Left lung (tissue), 10 donors: ENCODE measurements around the gene SIDT1. TPM values are rescaled to one million over a fixed set of nuclear protein-coding genes. Genes with fewer than 3 reads are reported as not detected.

Source experiments
- ATAC-seq: fragments of 200-7000 bp; cut with Tn5 transposase; one replicate; pipeline ENCODE4 v1.9.1; 2020; ENCODE audit warnings: moderate library complexity
- DNase-seq, 4 donors: peaks; one replicate each; pipeline ENCODE4 v3.0.0-alpha.2; 2013 to 2020
- H3K27ac ChIP-seq, 2 donors: fragments of 200-600 bp; sonication (generic) in 1 of 2; one replicate each; pipeline versions ENCODE4 v1.5.0 to v1.8.0; 2020 to 2021
- H3K27me3 ChIP-seq, 2 donors: fragments of 200-600 bp; sonication (generic) in 1 of 2; one replicate each; pipeline versions ENCODE4 v1.5.0 to v1.8.0; 2020 to 2021
- H3K36me3 ChIP-seq, 2 donors: fragments of 200-600 bp; sonication (generic) in 1 of 2; one replicate each; pipeline versions ENCODE4 v1.5.0 to v1.8.0; 2020 to 2021
- H3K4me1 ChIP-seq, 2 donors: fragments of 200-600 bp; one replicate each; pipeline ENCODE4 v1.8.0; 2021
- H3K4me3 ChIP-seq, 2 donors: fragments of 200-600 bp; sonication (generic) in 1 of 2; one replicate each; pipeline versions ENCODE4 v1.5.0 to v1.8.0; 2020 to 2021; ENCODE audit warnings: mild to moderate bottlenecking in 1 of 2
- H3K9me3 ChIP-seq, 2 donors: fragments of 200-600 bp; sonication (generic) in 1 of 2; one replicate each; pipeline versions ENCODE4 v1.5.0 to v1.8.0; 2020 to 2021
- intact Hi-C, 2 donors: fragments of 100-400 bp; cut with DNase I; formaldehyde crosslinking; loops; one replicate each; pipeline versions ENCODE4 v1.11.2 to v1.14.2; 2022
- polyA plus RNA-seq, 6 donors: library from polyadenylated mRNA; unstranded; fragments of 120-200 nt; gene quantifications; one replicate each; pipeline ENCODE4 v1.2.1, GENCODE V29; 2013; ENCODE audit not compliant: insufficient read length in 6 of 6
- total RNA-seq, 2 donors: library from RNA; stranded (reverse); fragmentation: NEBNext Ultra II Directional; extraction: Animal tissue kit (Norgen Biotek cat#: 25700); gene quantifications; one replicate each; pipeline ENCODE4 v1.2.1, GENCODE V29; 2021
- TF ChIP-seq, protein P1 (sequence below), 2 donors: fragments of 200-600 bp; sonication (generic) in 1 of 2; IDR thresholded peaks; one replicate each; pipeline versions ENCODE4 v1.5.0 to v1.8.0; 2021; ENCODE audit warnings: antibody characterized with exemption in 2 of 2
- donor health status: DM: no; HTN: yes; CAD: no.
- donor health status: DM: no; HTN: no; CAD: no.

The SIDT1 gene
- total and polyA plus RNA-seq, 8 donors: 1.8 to 4.7 (median 2.7) TPM

DNA sequence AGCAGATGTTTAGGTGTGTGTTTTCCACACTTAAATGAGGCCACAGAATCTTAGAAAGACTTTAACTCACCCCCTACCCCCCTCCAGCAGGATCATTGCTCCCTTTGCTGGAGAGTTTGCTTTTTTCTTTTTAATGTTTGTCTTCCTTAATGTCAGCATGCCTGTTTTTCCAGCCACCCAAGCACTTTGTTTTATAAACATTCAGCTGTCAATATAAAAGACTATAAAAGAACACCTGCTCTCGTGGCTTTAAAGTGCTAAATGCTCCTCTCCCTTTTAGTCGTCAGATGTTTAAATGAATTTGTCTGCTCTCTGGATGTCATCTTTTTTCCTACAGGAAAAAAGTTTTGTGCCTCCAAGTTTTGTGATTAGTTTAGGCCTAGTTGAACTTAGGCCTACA lies 61.7 kb downstream of the SIDT1 start:
- Histone ChIP-seq H3K4me1 (no peaks in the 10 kb centered on the region), H3K4me3 (no peak overlapping the region), H3K27ac (no peak overlapping the region), H3K9me3 (no peaks in the 10 kb centered on the region), H3K27me3 (no peaks in the 10 kb centered on the region), H3K36me3 (no peaks in the 10 kb centered on the region)
- ATAC-seq (no peak), DNase-seq (no peak)
- TF ChIP-seq, protein P1, sequence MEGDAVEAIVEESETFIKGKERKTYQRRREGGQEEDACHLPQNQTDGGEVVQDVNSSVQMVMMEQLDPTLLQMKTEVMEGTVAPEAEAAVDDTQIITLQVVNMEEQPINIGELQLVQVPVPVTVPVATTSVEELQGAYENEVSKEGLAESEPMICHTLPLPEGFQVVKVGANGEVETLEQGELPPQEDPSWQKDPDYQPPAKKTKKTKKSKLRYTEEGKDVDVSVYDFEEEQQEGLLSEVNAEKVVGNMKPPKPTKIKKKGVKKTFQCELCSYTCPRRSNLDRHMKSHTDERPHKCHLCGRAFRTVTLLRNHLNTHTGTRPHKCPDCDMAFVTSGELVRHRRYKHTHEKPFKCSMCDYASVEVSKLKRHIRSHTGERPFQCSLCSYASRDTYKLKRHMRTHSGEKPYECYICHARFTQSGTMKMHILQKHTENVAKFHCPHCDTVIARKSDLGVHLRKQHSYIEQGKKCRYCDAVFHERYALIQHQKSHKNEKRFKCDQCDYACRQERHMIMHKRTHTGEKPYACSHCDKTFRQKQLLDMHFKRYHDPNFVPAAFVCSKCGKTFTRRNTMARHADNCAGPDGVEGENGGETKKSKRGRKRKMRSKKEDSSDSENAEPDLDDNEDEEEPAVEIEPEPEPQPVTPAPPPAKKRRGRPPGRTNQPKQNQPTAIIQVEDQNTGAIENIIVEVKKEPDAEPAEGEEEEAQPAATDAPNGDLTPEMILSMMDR (IDR thresholded peaks at IDR 0.05): no peak
- intact Hi-C loops: no loop called here

DNA sequence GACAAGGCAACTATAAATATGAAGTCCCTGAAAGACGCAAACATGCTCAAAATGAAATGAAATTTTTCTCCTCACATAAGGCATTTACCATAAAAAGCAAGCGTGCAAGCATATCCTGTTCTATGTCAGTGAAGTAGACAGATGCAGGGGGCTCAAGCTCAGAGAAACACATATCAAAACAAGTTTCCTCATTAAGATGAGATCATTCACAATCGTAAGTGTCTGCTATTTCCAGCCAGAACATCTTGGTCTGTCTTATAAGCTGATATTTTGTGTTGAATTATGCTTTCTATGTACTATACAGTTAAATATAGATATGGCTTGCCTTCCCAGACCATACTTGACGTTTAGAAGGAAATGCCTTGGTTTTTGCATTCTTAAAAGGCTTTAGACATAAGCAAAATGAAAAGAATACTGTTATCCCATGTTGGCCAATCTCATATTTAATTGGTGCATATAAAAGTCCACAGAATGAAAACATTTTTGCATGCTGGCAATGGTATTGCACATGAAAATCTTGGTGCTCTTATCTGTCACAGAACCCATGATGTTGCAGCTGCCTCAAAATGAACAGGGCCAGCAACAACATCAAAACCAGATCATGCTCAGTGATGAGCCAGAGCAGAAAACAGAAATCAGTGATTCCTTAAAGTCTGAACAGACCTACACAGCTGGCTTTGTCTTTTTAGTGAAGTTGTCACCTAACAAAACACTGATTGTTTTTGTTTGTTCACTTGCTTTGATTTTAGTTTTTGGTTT lies 65.4 kb downstream of the SIDT1 start:
- TF ChIP-seq, protein P1 (IDR thresholded peaks at IDR 0.05): no peak

DNA sequence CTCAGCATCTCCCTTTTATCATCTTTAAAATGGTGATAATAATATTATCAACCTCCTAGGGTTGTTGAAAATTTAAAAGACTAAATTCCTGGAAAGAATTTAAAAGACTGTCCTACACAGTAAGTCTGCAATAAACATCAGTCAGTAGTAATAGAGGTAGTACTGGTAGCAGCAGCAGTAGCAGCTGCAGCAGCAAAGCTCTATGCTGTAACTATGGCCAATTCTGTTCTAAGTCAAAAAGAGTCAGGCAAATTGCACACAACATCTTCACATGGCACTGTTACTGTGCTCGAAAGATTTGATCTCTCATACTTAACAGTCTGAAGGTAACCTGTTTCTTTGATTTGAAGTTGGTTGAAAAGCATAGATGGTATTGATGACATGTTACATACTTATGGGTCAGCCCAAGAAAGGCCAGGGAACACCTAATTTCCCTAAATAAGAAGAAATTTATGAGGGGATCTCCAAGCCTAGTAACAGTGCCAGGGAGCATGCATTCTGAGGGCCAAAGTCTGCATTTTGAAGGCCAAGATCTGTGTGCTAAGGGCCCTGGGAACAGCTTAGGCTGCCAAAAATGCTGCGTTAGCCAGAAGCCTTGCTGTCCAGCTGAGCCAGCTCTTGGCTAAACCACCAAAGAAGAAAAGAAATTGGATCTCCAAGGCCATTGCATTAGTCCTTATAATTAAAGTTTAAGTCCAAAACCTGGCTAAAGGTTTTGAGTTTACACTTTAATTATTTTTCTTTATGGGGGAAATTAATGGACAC lies 68.2 kb downstream of the SIDT1 start:
- Histone ChIP-seq H3K4me1 (no peaks in the 10 kb centered on the region), H3K9me3 (no peaks in the 10 kb centered on the region), H3K36me3 (no peaks in the 10 kb centered on the region), H3K27me3 (no peaks in the 10 kb centered on the region), H3K27ac (no peak overlapping the region), H3K4me3 (no peak overlapping the region)
- intact Hi-C loops: no loop called here
- DNase-seq (no peak), ATAC-seq (no peak)
- TF ChIP-seq, protein P1 (IDR thresholded peaks at IDR 0.05): no peak

More for the DNA sequence above, 65.4 kb downstream of the SIDT1 start:
- no peaks in the 10 kb centered on the region for H3K4me1 ChIP-seq
- DNase-seq: no peak
- H3K4me3 ChIP-seq: no peak overlapping the region
- no peaks in the 10 kb centered on the region for H3K27me3 ChIP-seq
- intact Hi-C loops: no loop called here
- no peak for ATAC-seq
- H3K9me3 ChIP-seq: no peaks in the 10 kb centered on the region
- no peaks in the 10 kb centered on the region for H3K36me3 ChIP-seq
- H3K27ac ChIP-seq: no peak overlapping the region

DNA sequence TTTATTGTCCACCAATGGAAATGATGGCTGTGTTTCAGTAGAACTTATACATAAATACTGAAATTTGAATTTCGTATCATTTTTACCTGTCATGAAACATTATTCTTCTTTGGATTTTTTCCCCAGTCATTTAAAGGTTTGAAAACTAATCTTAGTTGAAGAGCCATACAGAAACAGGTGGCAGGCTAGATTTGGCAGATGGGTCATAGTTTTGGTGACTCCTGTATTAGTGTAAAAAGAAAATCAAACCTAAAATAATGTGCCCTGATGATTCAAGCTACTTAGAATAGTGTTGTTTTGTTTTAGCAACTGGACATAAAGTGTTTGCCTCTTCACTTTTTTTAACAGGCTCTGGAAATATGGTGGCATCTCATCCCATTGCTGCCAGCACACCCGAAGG lies 68.9 kb downstream of the SIDT1 start:
- Histone ChIP-seq H3K9me3 (no peaks in the 10 kb centered on the region), H3K27ac (no peak overlapping the region), H3K4me1 (peaks cover 0 to 4% of the 10 kb centered on the region in 2 donors), H3K27me3 (no peaks in the 10 kb centered on the region), H3K4me3 (no peak overlapping the region), H3K36me3 (no peaks in the 10 kb centered on the region)
- ATAC-seq: no peak
- intact Hi-C loops: no loop called here
- no peak for DNase-seq
- TF ChIP-seq, protein P1 (IDR thresholded peaks at IDR 0.05): no peak

DNA sequence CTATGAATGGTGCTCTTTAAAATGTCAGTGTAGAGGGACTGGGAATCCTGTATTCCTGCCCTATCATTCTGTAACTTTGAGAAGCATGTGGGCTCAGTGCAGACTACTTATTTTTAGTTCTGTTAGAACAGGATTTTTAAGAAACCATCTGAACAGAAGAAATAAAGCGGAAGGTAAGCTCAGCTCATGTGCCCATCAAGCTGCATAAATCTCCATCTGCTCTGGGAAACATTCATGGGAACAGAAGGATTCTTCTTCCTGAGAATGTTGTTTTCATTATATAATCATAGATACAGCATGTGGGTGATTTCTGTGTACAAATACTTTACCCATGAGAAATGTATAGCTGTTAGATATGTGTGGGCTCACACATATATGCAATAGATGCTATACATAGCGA lies 69.9 kb downstream of the SIDT1 start:
- Histone ChIP-seq H3K27ac (no peak overlapping the region), H3K4me3 (no peak overlapping the region), H3K9me3 (no peaks in the 10 kb centered on the region), H3K36me3 (no peaks in the 10 kb centered on the region), H3K4me1 (peaks cover 0 to 14% of the 10 kb centered on the region in 2 donors), H3K27me3 (no peaks in the 10 kb centered on the region)
- DNase-seq: no peak
- no peak for ATAC-seq
- intact Hi-C loops: no loop called here
- TF ChIP-seq, protein P1 (IDR thresholded peaks at IDR 0.05): no peak
